GDM1 (cell line): ENCODE measurements around the gene HDGFL3.
A peak's percentile ranks its signal among the peaks of the same experiment; 100 is the strongest.

ENCODE experiments used
- DNase-seq: peaks from one replicate; lab custom pipeline; 2025; lab: John Stamatoyannopoulos, UW

HDGFL3 gene

DNA sequence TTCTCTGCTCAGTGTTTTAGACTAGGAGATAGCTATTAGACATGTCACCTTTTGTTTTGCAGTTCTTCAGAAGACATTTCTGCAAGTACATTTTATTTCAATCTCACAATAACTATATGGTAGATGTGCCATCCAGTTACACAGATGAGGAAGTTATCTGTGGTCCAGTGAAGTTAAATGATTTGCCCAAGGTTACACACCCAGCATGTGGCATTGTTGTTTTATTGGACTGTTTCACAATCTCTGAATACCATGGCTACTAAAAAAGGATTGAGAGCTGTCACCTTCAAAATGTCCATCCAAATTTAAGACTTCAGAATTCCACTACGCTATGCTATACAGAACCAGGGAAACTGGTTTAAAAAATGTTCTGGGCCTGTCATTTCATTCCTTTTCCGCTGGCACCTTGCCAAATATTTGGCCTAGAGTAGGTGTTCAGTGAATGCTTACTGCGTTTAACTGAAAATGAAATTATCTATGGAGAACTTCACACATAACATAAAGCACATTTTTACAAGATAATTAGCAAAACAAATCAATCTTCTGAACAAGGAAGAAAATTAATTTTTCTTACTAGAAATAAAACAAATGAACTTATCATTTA lies 80.0 kb downstream of the HDGFL3 start:
- no peak for DNase-seq

DNA sequence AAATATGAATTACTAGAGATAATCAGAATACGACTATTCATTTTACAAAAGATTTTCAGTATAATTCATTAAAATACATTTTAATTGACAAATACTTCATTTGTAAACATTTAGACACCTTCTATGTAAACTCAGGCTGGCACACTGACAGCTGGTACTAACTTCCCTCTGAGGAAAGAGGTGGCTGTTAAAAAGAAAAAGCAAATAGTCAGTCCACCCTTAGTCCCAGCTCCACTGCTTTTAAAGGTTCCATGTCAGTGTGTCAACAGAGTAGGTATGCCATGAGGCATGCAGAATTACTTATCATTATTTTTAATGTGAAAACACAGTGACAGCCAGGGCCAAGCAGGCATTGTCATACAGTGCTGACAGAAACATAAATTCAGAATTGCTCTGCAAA lies 84.1 kb downstream of the HDGFL3 start:
- DNase-seq, result no peak

DNA sequence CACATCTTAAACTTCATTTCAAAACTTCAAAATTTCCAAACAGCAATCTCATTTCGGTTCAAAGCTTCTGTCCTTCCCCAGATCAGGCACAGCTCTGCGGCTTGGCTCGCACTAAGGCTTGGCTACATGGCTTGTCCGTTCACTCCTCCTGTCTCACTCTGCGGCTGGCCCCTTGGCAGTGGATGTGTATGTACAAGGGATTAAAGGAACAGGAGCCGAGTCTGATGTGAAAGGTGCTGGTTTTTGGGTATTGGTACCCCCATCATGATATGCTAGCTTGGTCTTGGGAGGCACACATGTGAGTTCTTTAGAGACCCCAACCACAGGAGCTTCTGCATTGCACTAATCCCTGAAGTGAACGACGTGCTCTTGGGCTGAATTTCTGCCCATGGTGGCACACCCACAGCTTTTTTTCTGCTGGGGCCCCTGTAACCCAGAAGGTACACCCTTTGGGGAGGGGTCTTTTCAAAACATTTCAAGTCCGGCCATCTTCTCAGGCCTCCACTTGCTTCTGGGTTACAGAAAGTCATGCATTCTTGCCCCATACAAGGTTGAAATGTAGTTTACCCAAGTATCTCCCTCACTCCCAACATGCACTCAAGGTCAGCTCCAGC lies 87.5 kb downstream of the HDGFL3 start:
- no peak for DNase-seq

DNA sequence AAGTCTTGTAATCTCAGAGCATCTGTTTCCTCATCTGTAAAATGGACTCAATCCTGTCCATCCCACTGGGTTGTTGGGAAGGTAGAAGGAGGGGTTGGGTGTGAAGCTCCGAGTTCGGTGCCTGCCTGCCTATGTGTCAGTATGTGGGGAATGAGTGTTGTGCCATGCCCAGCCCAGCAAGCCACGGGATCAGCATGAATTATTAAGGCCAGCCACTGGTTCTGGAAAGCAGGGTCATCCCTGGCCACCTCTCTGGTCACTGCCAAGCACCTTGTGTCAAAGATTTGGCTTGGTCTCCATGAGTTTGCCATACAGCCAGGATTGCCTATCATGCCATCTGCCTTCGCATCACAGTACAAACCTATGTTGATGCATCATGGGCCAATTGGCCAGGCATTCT lies 88.7 kb downstream of the HDGFL3 start:
- DNase-seq, result no peak

DNA sequence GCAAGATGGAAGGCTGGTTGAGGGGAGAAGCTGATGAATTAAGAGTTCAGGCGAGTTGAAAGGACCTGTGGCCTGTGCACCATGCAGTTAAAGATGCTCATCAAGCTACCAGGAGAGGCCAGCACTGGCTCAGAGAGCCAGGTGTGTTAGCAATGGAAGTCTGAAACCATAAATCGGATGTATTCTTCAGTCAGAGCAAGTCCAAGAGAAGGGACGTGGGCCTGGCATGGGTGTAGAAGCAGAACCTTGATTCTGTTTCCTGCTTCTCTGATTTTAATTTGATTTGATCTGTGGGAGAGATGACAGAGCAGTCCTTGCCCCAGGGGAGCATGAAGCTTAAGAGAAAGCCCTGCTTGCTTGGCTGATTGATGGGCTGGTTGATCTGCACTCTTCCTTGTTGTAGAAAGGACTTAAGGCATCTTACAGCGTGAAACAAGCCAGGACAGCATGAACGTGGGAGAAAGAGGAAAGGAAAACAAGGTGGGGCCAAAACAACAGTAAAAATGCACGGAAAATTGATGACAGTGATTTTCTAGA lies 89.3 kb downstream of the HDGFL3 start:
- no peak for DNase-seq

DNA sequence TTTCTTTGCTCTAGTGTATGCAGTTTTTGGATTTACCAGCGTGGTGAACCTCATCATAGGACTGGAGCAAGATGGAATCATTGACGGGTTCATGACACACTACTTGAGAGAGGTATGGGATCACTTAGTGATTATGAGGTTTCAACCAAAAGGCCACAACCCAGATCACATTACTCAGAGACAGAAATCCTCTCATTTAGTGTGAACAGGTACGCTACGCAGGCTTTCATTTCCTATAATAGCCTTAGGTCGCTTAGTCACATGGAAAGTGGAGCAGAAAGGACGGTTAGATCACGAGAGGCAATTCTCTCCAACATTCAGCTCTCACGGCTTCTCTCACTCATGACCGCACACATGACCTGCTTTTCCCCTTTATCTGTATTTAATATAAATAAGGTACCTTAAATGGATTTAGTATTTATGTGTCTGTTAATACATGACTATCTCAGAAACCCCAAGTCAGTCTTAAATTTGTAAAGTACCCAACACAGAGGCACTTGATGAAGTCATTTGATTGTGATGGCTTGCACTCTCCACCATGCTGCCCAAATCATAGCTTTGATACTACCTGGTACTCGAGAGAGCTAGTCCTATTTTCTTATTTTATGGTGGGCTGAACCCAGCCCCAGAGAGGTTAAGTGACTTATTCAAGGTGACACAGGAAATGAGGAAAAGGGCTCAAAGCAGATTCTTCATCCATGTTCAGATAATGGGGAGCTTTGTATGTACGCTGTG lies 91.6 kb downstream of the HDGFL3 start:
- no peak for DNase-seq

DNA sequence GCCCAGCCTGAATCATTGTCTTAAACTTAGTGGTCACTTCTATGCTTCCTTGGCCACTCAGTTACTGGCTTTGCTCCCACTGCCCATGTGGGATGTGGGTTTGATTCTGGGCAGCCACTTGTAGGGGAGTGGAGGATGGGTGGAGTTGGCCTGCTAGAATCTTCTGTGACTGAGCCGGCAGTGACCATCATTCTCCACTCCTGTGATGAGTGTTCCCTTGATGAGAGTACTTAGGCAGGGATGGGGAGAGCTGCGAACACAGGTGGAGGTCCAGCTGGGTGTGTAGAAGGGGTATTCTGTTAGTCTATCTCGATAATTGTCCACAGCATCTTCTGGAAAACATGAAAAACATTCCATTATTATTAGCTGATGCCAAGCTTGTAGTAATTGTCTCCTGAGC lies 92.2 kb downstream of the HDGFL3 start:
- no peak for DNase-seq

DNA sequence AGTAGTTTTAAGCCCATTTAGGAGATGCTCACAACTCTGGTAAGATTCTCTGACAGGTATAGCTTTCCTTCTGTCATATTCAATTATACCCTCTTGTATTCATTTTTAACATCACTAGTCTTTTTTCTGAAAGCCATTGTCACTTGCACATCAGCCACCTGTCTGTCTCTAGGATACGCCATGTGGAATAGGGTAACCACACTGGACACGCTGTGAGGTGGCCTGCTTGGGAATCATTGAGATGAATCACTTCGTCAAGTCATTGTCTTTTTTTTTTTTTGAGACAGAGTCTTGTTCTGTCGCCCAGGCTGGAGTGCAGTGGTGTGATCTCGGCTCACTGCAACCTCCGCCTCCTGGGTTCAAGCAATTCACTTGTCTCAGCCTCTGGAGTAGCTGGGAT lies 92.8 kb downstream of the HDGFL3 start:
- DNase-seq, result no peak

DNA sequence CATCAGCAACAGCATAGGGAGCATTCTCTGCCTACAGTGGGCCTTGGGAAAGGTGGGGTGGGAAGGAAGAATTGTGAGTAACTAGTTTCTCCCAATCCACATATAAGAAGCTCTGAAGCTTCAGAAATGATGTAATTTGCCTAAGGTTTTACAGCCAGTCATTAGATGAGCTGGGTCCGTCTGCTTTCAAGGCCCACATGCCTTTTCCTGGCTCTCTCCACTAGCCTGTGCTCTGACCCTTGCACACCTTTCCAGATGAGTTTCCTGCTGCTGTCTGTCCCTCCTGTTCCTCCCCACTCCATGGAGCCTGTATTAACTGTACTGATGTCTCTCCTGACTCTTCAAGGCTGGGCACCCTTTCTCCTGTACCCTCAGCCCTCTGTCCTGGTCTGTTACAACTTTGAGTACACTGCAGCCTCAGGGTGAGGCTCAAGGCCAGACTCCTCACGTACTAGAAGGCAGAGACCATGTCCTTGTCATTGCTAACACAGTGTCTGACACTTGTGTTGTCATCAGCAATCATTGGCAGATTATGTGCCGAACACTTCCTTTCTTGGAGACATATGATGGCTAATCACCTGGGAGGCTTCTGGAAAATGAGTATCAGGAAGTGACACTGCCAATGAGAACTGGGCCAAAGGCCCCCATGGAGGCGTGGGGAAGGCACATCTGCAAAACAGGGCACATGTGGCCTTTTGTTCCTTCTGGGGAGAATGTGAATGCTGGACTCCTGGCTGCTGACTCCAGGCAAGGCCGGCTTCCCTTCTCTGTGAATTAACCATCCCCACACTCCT lies 93.5 kb downstream of the HDGFL3 start:
- no peak for DNase-seq

DNA sequence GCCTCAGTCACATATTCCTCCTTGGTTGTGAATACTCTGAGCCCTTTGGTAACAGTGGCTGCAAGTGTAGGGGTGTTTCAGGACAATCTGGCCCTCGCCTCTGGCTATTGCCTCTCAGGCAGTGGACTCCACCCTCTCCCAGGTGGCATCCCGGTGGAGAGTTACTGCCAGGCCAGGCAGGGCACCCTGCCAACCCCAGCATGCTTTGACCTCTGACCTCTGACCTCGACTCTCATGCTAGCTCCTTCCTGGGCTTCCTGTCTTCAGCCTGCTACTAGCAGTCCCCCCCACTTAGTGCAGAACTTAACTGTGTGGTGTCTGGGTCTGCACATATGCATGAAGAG lies 94.7 kb downstream of the HDGFL3 start:
- DNase-seq, result no peak

DNA sequence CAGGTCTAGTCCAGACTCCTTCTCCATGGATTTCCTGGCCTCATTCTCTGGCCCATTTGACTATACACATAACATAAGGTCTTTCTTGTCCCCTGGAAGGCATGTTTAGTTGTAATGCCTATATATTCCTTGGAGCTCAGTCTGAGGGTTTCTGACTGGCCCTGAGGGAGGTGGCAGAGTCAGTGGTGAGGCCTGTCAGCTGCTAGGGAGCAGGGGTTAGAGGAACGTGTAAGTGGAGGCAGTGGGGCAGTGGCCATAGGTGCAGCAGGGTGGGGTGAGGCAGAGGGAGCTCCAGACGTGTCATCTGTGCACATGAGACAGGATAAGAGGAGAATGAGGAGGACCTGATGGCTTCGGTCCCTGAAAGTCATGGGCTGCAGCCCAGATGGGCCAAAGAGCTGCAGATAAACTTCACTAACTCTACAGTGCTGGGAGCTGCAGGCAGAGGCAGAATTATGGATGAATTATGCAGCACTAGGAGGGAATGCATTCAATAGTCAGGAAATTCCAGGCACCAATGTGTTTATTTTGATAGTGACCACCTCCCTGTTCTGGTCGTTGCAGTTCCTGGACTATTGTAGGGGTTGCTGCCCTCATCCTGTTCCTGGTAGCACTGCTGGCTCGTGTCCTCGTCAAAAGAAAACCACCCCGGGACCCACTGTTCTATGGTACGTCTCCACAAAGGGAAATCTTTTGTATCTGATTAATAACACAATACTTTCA lies 95.2 kb downstream of the HDGFL3 start:
- no peak for DNase-seq

DNA sequence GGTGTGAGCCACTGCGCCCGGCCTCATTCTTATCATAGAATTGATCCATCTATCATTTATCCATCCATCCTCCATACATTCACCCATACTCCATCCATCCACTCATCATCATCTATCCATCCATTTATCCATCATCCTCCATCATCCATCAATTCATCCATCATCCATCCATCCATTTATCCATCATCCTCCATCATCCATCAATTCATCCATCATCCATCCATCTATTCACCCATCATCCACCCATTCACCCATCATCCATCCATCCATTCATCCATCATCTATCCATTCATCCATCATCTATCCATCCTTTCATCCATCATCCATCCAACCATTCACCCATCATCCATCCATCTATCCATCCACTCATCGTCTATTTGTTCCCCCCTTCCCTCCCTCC lies 96.5 kb downstream of the HDGFL3 start:
- DNase-seq, result no peak

DNA sequence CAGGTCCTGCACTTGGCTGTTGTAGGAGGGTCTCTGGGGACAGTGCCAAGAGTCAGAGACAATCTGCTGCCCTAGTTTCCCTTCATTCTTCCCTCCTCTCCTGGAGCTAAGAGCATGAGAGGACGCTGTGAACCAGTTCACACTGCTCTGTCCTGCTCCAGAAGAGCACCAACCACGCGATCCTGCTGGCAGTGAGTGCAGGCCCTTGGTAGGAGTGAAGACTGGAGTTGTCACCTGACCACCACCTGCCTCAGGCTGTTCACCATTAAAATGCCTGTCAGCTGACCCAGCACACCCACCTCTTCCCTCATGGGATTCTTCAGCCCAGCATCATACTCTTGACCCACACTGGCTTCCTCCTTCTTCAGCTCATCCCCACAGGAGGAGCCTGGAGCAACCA lies 97.2 kb downstream of the HDGFL3 start:
- no peak for DNase-seq

DNA sequence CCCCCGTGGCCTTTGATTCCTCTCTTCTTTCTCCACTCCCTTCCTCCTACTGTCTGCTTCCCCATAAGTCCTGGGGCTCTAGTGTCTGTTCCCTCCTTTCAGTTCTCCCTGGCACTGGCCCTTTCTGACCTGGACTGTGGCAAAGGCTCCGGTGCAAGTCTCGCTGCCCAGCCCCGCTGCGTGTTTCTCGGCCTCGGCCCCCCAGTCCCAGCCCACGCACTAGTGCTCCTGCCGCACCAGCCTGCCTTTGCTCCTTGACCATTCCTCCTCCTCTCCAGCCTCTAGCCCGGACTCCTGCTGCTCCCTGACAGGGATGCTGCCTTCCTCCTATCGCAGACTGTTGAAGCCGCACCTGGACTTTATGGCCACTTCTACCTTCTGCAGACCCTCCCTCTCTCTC lies 98.1 kb downstream of the HDGFL3 start:
- DNase-seq, result no peak

DNA sequence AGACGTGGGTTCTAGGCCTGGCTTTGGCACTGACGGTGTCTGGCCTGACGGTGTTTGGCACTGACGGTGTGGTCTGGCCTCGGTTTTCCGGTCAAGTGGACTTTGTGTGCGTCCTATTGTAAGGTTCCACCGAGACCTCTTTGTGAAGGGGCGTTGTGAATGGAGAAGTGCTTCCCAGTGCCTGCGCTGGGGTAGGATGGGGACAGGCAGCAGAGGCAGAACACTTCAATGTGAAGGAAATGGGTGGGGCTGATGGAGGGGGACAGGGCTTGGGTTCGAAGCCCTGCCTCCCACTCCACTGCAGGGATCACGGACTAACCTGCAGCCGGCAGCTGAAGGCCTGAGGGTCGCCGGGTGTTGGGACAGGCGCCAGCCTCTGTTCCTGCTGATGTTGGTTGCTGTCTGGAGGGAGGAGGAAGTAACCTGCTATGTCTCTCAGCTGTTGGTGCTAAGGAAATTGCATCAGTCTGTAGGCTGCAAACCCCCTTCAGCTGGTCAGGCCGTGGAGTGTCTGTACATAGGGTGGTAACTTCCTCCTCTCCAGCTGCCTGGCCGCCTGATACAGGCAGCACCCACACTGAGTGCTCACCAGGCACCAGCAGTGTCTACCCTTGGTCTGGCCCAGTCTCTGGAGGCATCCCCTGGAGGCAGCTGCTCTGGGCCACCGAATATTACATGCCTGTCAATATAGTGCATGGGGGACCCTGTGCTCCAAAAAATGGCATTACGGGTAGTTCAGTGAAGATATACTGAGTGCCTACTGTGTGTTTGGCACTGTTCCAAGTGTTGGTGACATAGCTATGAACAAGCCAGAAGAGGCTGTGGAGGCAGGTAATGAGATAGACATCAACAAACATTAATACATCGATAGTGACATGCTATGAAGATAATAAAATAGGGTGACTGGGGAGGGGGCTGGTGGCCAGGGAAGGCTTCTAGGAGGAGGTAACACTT lies 99.1 kb downstream of the HDGFL3 start:
- peak; percentile 64 for DNase-seq

DNA sequence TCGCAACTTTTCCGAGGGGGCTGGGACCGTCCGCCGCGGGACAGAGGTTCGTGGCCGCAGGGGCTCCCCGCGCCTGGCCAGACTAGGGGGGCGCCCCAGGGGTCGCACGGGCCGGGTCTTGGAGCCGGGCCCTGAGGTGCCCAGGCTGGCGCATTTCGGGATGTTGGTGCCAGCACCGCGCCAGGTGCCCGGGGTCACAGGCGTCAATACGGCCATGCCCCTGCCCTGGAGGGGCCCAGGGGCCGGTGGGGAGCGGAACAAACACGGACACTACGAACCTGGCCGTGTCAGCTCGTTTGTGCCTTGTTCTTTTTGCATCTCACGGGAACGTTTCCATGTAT lies 99.8 kb downstream of the HDGFL3 start:
- DNase-seq, result no peak

DNA sequence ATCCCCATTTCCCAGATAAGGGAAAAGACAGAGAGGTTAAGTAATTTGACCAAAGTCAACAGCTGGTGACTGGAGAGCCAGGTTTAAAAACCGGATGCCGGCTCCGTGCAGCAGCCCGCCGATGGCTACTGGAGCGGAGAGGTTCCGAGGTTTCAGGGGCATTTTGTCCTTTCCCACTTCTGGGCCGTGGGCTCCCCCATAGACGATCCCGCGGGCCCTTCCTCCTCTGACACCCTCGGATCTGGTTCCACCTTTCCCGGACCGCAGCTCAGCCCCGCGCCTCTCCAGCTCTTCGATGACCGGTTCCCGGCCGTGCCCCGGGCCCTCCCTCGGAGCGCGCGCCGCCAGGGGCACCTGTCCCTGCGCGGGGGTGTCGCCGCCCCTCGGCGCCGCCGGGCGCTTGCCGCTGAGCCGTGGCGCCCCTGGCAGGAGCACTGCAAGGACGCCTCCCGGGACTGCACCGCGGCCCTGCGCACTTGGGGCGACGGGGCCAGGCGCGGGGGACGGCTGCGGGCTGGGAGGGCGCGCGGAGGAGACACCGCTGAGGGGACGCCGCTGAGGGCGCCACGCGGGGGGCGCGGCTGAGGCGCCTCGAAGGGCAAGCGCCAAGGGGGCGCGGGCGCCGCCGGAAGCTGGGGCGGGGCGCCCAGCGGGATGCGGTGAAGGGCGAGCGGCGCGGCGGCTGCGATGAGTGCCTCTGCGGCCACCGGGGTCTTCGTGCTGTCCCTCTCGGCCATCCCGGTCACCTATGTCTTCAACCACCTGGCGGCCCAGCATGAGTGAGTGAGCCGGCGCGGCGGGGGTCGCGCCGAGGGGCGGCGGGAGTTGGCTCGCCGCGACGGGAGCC lies 100.4 kb downstream of the HDGFL3 start, which contains the start of gene TM6SF1:
Gene TM6SF1 (plus strand): TSS at position 652 of the 847 bp plus-strand sequence. CDS start 36 bp downstream, at position 688.
- no peak for DNase-seq

DNA sequence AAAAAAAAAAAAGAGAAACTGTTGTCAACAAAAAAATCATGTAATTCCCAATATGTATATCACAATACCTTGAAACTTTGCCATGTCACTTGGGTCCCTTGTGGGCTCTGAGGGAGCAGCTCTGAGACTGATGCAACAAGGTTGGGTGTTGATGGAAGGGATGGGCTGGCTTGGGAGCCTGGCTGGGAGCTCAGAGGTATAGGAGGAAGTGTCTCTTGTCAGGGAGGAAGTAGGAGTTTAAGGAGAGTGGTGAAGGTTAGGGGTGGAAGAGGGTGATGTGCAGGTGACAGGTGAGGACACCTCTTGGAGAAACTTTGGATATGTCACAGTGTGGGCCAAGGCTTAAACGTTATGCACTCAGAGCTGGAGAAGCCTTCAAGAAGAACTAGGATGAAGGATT lies 102.2 kb downstream of the HDGFL3 start:
- no peak for DNase-seq

DNA sequence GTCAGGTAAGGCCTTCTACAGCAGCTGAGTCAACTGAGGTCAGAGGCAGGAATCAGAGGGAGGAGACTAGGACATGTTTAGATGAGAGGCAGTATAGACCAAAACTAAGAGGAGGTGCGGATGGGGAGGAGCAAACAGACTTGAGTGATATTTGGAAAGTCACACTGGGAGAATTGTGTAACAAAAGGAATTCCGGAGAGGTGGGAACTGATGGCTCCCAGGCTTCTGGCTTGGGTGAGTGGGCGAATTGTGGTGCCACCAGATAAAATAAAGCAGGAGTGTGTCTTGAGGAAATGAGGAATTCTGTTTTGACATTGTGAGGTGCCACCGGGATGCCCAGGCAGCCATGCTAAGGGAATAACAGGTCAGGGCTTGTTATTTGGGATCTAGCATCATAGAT lies 103.5 kb downstream of the HDGFL3 start:
- no peak for DNase-seq

DNA sequence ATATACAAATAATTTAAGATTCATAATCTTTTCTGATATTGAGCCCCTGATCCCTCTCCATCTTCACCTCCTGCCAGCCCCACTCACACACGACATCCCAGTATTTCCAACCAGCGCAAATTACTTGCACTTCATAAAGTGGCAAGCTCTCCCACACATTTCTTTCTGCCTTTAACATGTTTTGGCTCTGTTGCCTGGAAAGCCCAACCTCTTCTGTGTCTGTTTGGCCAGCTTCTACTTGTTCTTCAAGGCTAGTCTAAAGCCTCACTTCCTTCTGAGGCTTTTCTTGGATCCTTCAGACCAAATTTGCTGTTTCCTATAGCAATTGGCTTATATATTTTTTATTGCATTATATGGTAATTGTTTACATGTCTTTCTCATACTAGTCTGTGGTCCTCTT lies 105.3 kb downstream of the HDGFL3 start:
- no peak for DNase-seq
